ENCODE measurements around the gene SETD2.
"Not testable (repeated sequence)": the region's sequence is repeated elsewhere in the genome, so short reads cannot be mapped to it uniquely, and the experiment has no call there.

SETD2 gene, protein sequence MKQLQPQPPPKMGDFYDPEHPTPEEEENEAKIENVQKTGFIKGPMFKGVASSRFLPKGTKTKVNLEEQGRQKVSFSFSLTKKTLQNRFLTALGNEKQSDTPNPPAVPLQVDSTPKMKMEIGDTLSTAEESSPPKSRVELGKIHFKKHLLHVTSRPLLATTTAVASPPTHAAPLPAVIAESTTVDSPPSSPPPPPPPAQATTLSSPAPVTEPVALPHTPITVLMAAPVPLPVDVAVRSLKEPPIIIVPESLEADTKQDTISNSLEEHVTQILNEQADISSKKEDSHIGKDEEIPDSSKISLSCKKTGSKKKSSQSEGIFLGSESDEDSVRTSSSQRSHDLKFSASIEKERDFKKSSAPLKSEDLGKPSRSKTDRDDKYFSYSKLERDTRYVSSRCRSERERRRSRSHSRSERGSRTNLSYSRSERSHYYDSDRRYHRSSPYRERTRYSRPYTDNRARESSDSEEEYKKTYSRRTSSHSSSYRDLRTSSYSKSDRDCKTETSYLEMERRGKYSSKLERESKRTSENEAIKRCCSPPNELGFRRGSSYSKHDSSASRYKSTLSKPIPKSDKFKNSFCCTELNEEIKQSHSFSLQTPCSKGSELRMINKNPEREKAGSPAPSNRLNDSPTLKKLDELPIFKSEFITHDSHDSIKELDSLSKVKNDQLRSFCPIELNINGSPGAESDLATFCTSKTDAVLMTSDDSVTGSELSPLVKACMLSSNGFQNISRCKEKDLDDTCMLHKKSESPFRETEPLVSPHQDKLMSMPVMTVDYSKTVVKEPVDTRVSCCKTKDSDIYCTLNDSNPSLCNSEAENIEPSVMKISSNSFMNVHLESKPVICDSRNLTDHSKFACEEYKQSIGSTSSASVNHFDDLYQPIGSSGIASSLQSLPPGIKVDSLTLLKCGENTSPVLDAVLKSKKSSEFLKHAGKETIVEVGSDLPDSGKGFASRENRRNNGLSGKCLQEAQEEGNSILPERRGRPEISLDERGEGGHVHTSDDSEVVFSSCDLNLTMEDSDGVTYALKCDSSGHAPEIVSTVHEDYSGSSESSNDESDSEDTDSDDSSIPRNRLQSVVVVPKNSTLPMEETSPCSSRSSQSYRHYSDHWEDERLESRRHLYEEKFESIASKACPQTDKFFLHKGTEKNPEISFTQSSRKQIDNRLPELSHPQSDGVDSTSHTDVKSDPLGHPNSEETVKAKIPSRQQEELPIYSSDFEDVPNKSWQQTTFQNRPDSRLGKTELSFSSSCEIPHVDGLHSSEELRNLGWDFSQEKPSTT (N-terminal part only)

DNA sequence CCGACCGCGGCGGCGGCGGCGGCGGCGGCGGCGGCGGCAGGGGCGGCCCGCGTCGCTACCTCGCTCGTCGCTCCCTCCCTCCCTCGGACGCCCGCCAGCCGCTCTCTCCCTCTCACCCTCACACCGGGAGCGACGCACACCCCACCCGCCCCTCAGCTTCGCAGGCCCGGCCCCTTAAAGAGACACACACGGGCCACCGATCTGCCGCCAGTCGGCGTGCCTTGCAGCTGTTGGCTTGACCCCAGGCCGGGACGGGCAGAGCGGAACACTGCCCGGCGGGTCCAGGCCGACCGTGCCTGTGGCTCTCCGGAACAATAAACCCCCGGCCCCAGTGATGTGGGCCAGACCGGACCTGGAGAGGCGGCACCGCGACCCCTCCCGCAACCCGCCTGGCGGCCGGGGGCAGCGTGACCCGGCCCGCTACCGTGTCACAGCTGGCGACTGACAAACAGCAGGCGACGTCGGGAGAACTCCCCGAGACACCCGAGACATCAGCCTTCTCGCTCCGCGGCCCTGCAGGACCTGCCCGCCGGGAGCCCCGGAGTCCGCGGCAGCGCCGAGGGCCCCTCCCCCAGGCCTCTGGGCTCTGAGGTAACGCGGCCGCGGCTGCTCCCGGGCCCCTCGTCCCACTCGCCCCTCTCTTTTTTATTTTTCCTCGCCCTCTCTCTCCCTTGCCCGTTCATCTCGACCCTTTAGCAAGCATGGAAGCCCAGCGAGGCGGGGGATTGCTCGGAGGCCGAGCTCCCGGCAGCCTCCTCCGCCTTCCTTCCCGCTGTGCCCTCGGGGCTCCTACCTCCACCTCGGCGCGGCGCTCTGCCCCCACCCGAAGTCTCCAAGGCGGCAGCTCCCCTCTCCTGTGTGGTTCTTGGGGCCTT is at the start of gene SETD2:
Gene SETD2 (minus strand): TSS at position 107 of the 875 bp plus-strand sequence. CDS start 189 bp downstream, outside the sequence.
- peak; percentile 97 for DNase-seq (ENCODE audit: low read depth, low spot score)

DNA sequence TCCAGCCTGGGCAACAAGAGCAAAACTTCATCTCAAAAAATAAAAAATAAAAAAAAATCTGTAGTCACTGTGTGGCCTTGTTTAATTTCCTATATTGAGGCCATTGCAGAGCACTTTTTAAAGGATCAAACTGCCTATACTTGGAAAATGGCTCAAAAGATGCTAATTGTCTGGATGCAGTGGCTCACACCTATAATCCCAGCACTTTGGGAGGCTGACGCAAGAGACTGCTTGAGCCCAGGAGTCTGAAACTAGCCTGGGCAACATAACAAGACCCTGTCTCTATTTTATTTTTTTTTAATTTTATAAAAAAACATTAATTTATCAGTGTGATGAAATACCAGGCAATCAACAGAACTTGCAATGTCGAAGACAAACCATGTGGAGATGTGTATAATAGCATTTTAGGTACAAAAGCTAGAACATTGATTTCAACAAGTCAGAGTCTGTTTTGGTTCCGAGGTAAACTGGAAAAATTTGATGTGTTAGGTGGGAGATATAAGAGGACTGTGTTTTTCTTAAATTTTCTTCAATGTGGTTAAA is 47.0 kb upstream of the SETD2 start:
- DNase-seq (ENCODE audit: low read depth, low spot score), result no peak

DNA sequence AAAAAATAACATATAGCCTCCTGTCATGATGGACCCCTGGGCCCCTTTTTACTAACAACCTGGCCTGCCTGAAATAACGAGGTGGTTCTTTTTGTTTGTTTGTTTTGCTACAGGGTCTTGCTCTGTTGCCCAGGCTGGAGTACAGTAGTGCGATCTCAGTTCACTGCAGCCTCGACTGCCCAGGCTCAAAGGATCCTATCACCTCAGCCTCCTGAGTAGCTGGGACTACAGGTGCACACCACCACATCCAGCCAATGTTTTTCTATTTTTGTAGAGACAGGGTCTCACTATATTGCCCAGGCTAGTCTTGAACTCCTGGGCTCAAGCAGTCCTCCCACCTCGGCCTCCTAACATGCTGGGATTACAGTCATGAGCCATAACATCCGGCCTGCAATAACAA is 42.1 kb upstream of the SETD2 start:
- not testable (repeated sequence) for DNase-seq (ENCODE audit: low read depth, low spot score)

DNA sequence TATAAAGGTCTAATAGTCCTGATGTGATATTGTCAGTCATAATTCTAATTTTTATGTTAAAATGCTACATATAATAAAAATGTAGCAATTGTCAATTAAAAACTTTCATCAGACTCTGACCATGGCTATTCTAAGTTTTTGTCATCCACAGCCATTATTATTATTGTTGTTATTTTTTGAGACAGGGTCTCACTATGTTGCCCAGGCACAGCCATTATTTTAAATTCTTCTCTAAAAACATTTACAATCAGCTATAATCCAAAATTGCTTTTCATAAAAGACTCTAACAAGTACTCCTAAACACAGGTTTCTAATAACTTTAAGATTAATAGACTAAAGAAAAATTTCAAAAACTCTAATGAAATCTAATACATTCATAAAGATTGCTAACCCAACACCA is 41.0 kb upstream of the SETD2 start:
- DNase-seq (ENCODE audit: low read depth, low spot score), result no peak

DNA sequence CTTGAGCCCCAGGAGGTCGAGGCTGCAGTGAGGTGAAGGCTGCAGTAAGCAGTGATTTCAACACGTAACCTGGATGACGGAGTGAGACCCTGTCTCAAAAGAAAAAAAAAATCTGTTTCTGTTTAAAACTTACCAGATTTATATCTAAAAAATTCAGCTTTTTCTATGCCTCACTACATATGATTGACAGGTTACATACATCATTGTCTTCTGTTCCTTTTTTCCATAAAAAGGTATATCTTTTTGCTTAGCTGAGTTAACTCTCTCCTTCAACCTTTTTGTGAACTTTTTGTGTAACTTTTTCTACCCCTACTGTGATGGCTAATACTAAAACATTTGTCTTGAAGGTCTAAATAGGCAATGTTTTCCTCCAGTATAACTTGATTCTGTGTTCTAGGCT is 38.6 kb upstream of the SETD2 start:
- DNase-seq (ENCODE audit: low read depth, low spot score), result no peak

GRCh38 chr3:47197287-47197686 is 33.4 kb upstream of the SETD2 start:
- DNase-seq (ENCODE audit: low read depth, low spot score), result peak; percentile 2

- no peak for DNase-seq (ENCODE audit: low read depth, low spot score)
These were observed 31.1 kb upstream of the SETD2 start for GRCh38 chr3:47194994-47195393.

- DNase-seq (ENCODE audit: low read depth, low spot score), result no peak
These were observed 30.3 kb upstream of the SETD2 start for GRCh38 chr3:47193871-47194859.

GRCh38 chr3:47186285-47186684 is 22.4 kb upstream of the SETD2 start:
- DNase-seq (ENCODE audit: low read depth, low spot score), result no peak

DNA sequence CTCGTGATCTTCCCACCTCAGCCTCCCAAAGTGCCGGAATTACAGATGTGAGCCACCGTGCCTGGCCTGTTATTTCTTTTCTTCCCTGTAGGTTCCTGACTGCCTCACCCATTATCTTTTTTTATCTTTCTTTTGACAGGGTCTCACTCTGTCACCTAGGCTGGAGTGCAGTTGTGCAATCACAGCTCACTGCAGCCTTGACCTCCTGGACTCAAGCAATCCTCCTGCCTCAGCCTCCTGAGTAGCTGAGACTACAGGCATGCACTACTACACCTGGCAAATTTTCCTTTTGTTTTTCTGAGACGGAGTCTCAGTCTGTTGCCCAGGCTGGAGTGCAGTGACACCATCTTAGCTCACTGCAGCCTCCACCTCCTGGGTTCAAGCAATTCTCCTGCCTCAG is 17.8 kb upstream of the SETD2 start:
- not testable (repeated sequence) for DNase-seq (ENCODE audit: low read depth, low spot score)

DNA sequence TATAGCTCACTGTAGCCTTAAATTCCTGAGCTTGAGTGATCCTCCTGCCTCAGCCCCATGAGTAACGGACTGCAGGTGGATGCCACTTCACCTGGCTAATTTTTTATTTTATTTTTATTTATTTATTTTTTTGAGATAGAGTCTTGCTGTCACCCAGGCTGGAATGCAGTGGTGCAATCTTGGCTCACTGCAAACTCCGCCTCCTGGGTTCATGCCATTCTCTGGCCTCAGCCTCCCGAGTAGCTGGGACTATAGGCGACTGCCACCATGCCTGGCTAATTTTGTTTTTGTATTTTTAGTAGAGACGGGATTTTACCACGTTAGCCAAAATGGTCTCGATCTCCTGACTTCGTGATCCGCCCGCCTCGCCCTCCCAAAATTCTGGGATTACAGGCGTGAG is 16.1 kb upstream of the SETD2 start:
- not testable (repeated sequence) for DNase-seq (ENCODE audit: low read depth, low spot score)

- no peak for DNase-seq (ENCODE audit: low read depth, low spot score)
These were observed 12.7 kb upstream of the SETD2 start for GRCh38 chr3:47176582-47176981.

GRCh38 chr3:47163169-47164006 is 525 bp downstream of the SETD2 start:
- DNase-seq (ENCODE audit: low read depth, low spot score), result peak; percentile 68

DNA sequence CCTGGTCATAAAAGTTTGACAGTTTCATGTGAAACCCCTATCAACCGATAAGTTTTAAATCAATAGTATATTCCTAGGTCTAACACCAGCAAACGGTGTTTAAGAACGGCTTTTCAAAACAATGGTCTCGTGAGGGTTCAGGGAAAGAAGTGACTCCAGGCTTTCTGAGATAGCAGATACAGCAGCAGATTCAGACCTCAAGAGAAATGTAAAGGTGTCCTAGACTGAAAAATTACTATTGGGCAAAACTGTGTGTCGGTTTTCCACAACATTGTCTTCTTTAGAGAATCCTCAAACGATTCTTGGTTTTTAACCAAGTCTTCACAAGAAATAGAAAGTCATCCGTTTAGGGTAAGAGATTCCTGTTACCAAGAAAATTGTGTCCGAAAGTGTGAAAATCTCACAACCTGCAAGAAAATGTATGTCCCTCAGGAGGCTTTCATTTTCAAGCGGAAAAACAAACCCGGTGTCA is 1.2 kb downstream of the SETD2 start:
- peak; percentile 33 for DNase-seq (ENCODE audit: low read depth, low spot score)

- no peak for DNase-seq (ENCODE audit: low read depth, low spot score)
These were observed 1.8 kb downstream of the SETD2 start for GRCh38 chr3:47161983-47162696.

- no peak for DNase-seq (ENCODE audit: low read depth, low spot score)
These were observed 4.1 kb downstream of the SETD2 start for GRCh38 chr3:47159820-47160219.

GRCh38 chr3:47158208-47158607 is 5.7 kb downstream of the SETD2 start:
- DNase-seq (ENCODE audit: low read depth, low spot score), result no peak

GRCh38 chr3:47156396-47156795 is 7.5 kb downstream of the SETD2 start:
- no peak for DNase-seq (ENCODE audit: low read depth, low spot score)

All from astrocyte of the hippocampus (primary cell).